Lower leg skin (tissue), 3 donors: Measurements from ENCODE around the gene ZFPM1.

Experiments
- POLR2A ChIP-seq, 2 donors: fragments of 450-650 bp; IDR thresholded peaks; one replicate each; pipeline ENCODE4 v1.6.1; 2016 to 2017; ENCODE audit warnings: antibody characterized with exemption in 2 of 2, mild to moderate bottlenecking in 1 of 2, moderate library complexity in 1 of 2
- TF ChIP-seq, protein P1 (sequence below), 3 donors: fragments of 450-650 bp; IDR thresholded peaks; one replicate each; pipeline ENCODE4 v1.5.1; 2016; ENCODE audit warnings: antibody characterized with exemption in 3 of 3, mild to moderate bottlenecking in 3 of 3, moderate library complexity in 2 of 3

DNA sequence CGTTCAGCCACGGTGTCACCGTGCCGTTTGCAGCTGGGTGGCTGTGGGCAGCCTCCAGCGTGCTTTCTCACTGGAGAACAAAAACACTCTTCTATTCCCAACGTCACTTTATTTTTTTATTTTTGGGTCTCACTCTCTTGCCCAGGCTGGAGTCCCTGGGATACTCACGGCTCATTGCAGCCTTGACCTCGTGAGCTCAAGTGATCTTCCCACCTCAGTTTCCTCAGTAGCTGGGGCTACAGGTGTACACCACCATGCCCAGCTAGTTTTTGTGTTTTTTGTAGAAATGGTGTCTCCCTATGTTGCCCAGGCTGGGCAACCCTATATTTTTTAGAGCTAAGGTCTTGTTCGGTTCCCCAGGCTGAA is 82.8 kb downstream of the ZFPM1 start:
- TF ChIP-seq, protein P1, sequence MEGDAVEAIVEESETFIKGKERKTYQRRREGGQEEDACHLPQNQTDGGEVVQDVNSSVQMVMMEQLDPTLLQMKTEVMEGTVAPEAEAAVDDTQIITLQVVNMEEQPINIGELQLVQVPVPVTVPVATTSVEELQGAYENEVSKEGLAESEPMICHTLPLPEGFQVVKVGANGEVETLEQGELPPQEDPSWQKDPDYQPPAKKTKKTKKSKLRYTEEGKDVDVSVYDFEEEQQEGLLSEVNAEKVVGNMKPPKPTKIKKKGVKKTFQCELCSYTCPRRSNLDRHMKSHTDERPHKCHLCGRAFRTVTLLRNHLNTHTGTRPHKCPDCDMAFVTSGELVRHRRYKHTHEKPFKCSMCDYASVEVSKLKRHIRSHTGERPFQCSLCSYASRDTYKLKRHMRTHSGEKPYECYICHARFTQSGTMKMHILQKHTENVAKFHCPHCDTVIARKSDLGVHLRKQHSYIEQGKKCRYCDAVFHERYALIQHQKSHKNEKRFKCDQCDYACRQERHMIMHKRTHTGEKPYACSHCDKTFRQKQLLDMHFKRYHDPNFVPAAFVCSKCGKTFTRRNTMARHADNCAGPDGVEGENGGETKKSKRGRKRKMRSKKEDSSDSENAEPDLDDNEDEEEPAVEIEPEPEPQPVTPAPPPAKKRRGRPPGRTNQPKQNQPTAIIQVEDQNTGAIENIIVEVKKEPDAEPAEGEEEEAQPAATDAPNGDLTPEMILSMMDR (IDR thresholded peaks at IDR 0.05): no peak
- no peak for TF ChIP-seq POLR2A (IDR thresholded peaks at IDR 0.05)
